Endothelial cell of umbilical vein (primary cell): Measurements from ENCODE around the gene EFNA2.

ENCODE experiments used
- CTCF ChIP-seq, 2 donors: IDR thresholded peaks; 1 replicate in 1 of 2; 2 replicates in 1 of 2; pipeline ENCODE4 v1.5.1; 2011; ENCODE audit warnings: low read length in 2 of 2, mild to moderate bottlenecking in 2 of 2, moderate library complexity in 2 of 2, control low read depth in 1 of 2, inconsistent platforms in 1 of 2, low read depth in 1 of 2; ENCODE audit not compliant: insufficient read depth in 1 of 2; ENCODE audit errors: extremely low read depth in 1 of 2
- EZH2 ChIP-seq: IDR thresholded peaks from 2 replicates; pipeline ENCODE4 v1.6.1; 2012; ENCODE audit warnings: borderline replicate concordance, low read depth, mild to moderate bottlenecking, moderate library complexity, low read length, inconsistent platforms; ENCODE audit not compliant: severe bottlenecking
- FOS ChIP-seq: IDR thresholded peaks from 2 replicates; pipeline ENCODE4 v1.6.1; 2011; ENCODE audit warnings: mild to moderate bottlenecking, low read length, moderate library complexity, borderline replicate concordance; ENCODE audit not compliant: insufficient read depth
- GATA2 ChIP-seq: IDR thresholded peaks from 2 replicates; pipeline ENCODE4 v1.7.0; 2011; ENCODE audit warnings: low read depth, mild to moderate bottlenecking, moderate library complexity, mixed read lengths, low read length; ENCODE audit not compliant: insufficient read length, insufficient read depth
- JUN ChIP-seq: IDR thresholded peaks from 2 replicates; pipeline ENCODE4 v1.6.1; 2011; ENCODE audit warnings: borderline replicate concordance, low read depth; ENCODE audit not compliant: insufficient read length, insufficient read depth
- MYC ChIP-seq: IDR thresholded peaks from one replicate; pipeline ENCODE4 v1.6.1; 2011; ENCODE audit warnings: mild to moderate bottlenecking, low read depth, low read length
- POLR2A ChIP-seq: IDR thresholded peaks from 2 replicates; pipeline ENCODE4 v1.6.1; 2012; ENCODE audit warnings: low read depth, mild to moderate bottlenecking, control low read depth, low read length
- POLR2AphosphoS5 ChIP-seq: IDR thresholded peaks from 2 replicates; pipeline ENCODE4 v1.6.1; 2012; ENCODE audit warnings: low read depth, mild to moderate bottlenecking, control low read depth, low read length, moderate library complexity; ENCODE audit not compliant: insufficient read depth
- TF ChIP-seq, protein P1 (sequence below): IDR thresholded peaks from 2 replicates; pipeline ENCODE4 v1.6.1; 2011; ENCODE audit not compliant: insufficient read depth, insufficient read length

DNA sequence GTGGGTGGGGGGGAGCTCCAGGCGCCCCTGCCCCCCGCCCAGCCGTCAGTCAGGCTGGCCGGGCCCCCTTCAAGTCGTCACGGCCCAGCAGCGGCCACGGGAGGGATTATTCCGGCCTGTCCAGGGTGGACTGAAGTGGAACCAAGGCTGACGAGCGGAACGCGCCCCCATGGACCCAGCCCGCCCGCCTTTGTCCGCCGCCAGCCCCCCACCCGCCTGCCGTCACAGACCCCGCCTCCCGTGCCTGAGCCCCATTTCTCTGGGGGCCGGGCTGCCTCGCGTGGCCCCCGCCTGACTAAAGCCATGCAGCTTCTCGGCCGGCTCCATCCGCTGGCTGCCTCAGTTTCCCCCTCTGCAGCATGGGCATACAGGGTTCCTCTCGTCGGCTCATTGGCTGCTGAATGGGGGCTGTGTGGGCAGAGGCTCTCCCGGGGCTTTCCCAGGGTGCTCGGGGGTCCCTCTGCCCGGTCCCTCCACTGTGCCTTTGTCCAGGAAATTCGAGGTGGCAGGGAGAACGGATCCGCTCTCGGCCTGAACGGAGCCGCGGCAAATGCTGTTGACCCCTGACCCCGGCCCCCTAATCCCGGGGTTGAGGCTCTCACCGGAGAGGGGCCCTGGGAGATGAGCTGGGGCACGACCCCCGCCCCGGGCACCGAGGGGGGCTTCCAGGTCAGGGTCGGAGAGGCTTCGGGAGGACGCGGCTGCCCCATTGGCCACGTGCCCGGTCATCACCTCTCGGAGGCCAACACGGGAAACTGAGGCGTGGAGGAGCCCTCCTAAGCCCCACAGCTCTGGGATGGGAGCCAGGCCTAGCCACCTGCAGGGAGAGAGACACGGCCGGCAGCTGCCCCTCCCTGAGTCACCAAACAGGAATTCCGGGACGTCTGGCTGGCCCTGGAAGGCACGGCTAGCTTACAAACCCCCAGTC, 27.4 kb downstream of the EFNA2 start:
- TF ChIP-seq POLR2A (no peak), CTCF (IDR thresholded peaks at IDR 0.05; ENCODE audit: extremely low read depth in 1 of 2, insufficient read depth in 1 of 2, low read depth in 1 of 2, low read length in 2 of 2) (no peak), POLR2AphosphoS5 (peak; percentile 65), JUN (peak; percentile 42), EZH2 (no peak), GATA2 (no peak), FOS (peak; percentile 61), MYC (no peak)
- TF ChIP-seq, protein P1, sequence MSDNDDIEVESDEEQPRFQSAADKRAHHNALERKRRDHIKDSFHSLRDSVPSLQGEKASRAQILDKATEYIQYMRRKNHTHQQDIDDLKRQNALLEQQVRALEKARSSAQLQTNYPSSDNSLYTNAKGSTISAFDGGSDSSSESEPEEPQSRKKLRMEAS, result no peak
